Body of pancreas (tissue), 4 donors: ENCODE measurements around the gene NFATC2. TPM values are rescaled to one million over a fixed set of nuclear protein-coding genes. Genes with fewer than 3 reads are reported as not detected.

ENCODE experiments used
- ATAC-seq: fragments of 150-250 bp; one replicate; pipeline ENCODE4 v1.9.1; 2016
- DNase-seq, 4 donors: peaks; one replicate each; pipeline ENCODE4 v3.0.0-alpha.2; 2019
- H3K27ac ChIP-seq, 4 donors: fragments of 200-600 bp; sonication (generic); 1 replicate in 3 of 4; 2 replicates in 1 of 4; pipeline versions ENCODE4 v1.5.1 to v1.6.1; 2016 to 2019; ENCODE audit warnings: mild to moderate bottlenecking in 1 of 4, mixed read lengths in 1 of 4, moderate library complexity in 1 of 4
- H3K27me3 ChIP-seq, 2 donors: fragments of 200-600 bp; sonication (generic); one replicate each; pipeline ENCODE4 v1.6.0; 2016; ENCODE audit warnings: mild to moderate bottlenecking in 1 of 2
- H3K36me3 ChIP-seq, 2 donors: fragments of 200-600 bp; sonication (generic); replicated peaks in 1 of 2; 2 replicates each; pipeline ENCODE4 v1.5.1; 2016; ENCODE audit warnings: low read depth in 2 of 2; ENCODE audit not compliant: insufficient read depth in 1 of 2
- H3K4me1 ChIP-seq: fragments of 200-600 bp; sonication (generic); one replicate; pipeline ENCODE4 v1.6.0; 2016
- H3K4me3 ChIP-seq, 2 donors: fragments of 200-600 bp; sonication (generic); 1 replicate in 1 of 2; 2 replicates in 1 of 2; pipeline ENCODE4 v1.5.1; 2016 to 2019
- H3K9me3 ChIP-seq, 3 donors: fragments of 200-600 bp; sonication (generic); 1 replicate in 2 of 3; 2 replicates in 1 of 3; pipeline ENCODE4 v1.5.1; 2016
- POLR2A ChIP-seq, 3 donors: fragments of 450-650 bp; IDR thresholded peaks; one replicate each; pipeline ENCODE4 v1.6.1; 2016; ENCODE audit warnings: antibody characterized with exemption in 3 of 3, mild to moderate bottlenecking in 2 of 3
- WGBS, 2 donors: methylation state at CpG; one replicate each; pipeline ENCODE4 v1.1.5; 2017; 5-methylcytosine and 5-hydroxymethylcytosine counted together
- intact Hi-C: fragments of 100-400 bp; cut with DNase I; formaldehyde crosslinking; loops from one replicate; pipeline ENCODE4 v1.15.1; 2023
- total RNA-seq, 2 donors: library from RNA; depleted of rRNA; stranded (reverse); fragments of >200 nt; gene quantifications; one replicate each; pipeline ENCODE4 v1.1.0, GENCODE V29; 2016
- TF ChIP-seq, protein P1 (sequence below), 7 experiments: fragments of 450-650 bp in 4 of 7; fragments of 200-600 bp in 3 of 7; sonication (generic) in 3 of 7; IDR thresholded peaks; one replicate each; pipeline ENCODE4 v1.5.1; 2016 to 2019; ENCODE audit warnings: antibody characterized with exemption in 7 of 7

The NFATC2 gene
- total RNA-seq, 2 donors from 2014 or later: 4.9 to 7.6 TPM

DNA sequence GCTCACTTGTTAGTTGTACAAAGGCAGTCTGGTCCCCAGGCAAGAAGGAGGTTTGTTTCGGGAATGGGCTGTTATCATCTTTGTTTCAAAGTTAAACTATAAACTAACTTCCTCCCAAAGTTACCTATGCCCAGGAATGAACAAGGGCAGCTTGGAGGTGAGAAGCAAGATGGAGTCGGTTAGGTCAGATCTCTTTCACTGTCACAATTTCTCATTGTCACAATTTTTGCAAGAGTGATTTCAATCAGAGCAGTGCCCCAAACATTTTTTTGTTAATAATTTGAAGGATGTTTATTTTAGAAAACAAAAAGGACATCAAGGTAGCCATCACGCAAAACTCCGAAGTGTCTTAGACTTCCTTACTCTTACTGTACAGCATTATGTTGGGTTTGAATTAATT, 170.8 kb downstream of the NFATC2 start:
- ATAC-seq: no peak
- no peak for DNase-seq
- Histone ChIP-seq H3K4me3 (no peak overlapping the region), H3K27me3 (no peaks in the 10 kb centered on the region), H3K36me3 (no peaks in the 10 kb centered on the region), H3K4me1 (peaks cover 17% of the 10 kb centered on the region), H3K9me3 (no peaks in the 10 kb centered on the region), H3K27ac (no peak overlapping the region)
- intact Hi-C loops: loop anchor here (5.0 kb wide), 1 partner anchor 226 kb away; no protein-coding TSS in a partner anchor
- WGBS, 2 donors: 77 to 83% methylated on average over 4 of the region's 4 CpGs
- TF ChIP-seq, protein P1, sequence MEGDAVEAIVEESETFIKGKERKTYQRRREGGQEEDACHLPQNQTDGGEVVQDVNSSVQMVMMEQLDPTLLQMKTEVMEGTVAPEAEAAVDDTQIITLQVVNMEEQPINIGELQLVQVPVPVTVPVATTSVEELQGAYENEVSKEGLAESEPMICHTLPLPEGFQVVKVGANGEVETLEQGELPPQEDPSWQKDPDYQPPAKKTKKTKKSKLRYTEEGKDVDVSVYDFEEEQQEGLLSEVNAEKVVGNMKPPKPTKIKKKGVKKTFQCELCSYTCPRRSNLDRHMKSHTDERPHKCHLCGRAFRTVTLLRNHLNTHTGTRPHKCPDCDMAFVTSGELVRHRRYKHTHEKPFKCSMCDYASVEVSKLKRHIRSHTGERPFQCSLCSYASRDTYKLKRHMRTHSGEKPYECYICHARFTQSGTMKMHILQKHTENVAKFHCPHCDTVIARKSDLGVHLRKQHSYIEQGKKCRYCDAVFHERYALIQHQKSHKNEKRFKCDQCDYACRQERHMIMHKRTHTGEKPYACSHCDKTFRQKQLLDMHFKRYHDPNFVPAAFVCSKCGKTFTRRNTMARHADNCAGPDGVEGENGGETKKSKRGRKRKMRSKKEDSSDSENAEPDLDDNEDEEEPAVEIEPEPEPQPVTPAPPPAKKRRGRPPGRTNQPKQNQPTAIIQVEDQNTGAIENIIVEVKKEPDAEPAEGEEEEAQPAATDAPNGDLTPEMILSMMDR (IDR thresholded peaks at IDR 0.05): no peak
- no peak for TF ChIP-seq POLR2A (IDR thresholded peaks at IDR 0.05)

DNA sequence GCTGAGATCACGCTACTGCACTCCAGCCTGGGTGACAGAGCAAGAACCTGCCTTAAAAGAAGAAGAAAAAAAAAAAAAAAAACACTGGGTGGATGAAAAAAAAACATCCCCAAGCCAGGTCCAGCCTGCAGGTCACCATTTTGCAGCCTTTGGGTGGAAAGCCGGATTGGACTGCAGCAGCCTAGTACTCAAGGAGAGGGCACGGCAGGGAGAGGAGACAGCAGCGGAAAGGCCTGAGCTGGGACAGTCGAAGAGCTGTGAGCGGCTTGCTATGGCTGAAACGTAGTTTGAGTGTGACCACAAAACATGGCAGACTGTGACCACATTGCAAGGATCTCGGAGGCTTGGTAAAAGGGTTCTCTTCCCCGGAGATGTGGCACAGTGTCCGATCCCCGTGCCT, 173.0 kb downstream of the NFATC2 start:
- no peaks in the 10 kb centered on the region for H3K36me3 ChIP-seq
- no peak for ATAC-seq
- 80 to 87% methylated on average over 11 of the region's 11 CpGs for WGBS, 2 donors
- H3K27me3 ChIP-seq: no peaks in the 10 kb centered on the region
- no peaks in the 10 kb centered on the region for H3K9me3 ChIP-seq
- DNase-seq: no peak
- H3K4me1 ChIP-seq: peaks cover 13% of the 10 kb centered on the region
- no peak overlapping the region for H3K27ac ChIP-seq
- TF ChIP-seq POLR2A (IDR thresholded peaks at IDR 0.05): no peak
- TF ChIP-seq, protein P1 (IDR thresholded peaks at IDR 0.05): no peak
- intact Hi-C loops: no loop called here
- no peak overlapping the region for H3K4me3 ChIP-seq

DNA sequence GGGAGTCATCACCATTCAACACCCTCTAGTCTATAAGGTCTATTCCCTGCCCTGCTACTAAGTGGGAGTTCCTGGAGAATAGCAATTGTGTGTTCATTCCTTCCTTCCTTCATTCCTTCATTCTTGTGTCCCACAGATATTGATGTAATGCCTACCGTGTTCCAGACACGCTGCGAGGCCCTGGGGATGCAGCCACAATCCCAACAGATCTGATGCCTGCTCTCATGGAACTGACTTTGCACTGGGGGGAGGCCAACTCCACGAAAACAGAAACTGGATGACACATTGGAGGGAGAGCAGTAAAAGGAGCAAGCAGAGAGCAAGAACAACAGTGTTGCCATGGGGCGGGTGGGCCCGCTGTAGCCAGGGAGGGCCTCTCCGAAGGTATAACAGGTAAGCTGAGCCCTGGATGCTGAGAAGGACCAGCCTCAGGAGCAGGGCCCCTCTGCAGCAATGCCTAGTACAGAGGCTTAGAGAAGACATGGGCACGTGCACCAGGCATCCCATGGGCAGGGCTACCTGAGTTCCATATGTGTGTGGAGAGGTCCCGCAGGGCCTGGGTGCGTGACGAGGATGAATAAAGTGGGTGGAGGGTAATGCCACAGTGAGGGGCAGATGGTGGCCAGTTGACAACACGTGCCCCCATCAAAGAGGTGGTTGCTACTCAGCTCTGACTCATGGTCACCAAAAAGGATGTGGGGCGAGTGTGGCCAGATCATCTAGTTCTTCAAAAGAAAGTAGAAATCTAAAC, 173.9 kb downstream of the NFATC2 start:
- TF ChIP-seq POLR2A (IDR thresholded peaks at IDR 0.05): no peak
- TF ChIP-seq, protein P1 (IDR thresholded peaks at IDR 0.05): no peak
- ATAC-seq: no peak
- H3K4me3 ChIP-seq: no peak overlapping the region
- 86 to 90% methylated on average over 13 of the region's 13 CpGs for WGBS, 2 donors
- no peak for DNase-seq
- H3K9me3 ChIP-seq: no peaks in the 10 kb centered on the region
- no peaks in the 10 kb centered on the region for H3K36me3 ChIP-seq
- H3K27me3 ChIP-seq: no peaks in the 10 kb centered on the region
- no peak overlapping the region for H3K27ac ChIP-seq
- peaks cover 5% of the 10 kb centered on the region for H3K4me1 ChIP-seq
- intact Hi-C loops: no loop called here

DNA sequence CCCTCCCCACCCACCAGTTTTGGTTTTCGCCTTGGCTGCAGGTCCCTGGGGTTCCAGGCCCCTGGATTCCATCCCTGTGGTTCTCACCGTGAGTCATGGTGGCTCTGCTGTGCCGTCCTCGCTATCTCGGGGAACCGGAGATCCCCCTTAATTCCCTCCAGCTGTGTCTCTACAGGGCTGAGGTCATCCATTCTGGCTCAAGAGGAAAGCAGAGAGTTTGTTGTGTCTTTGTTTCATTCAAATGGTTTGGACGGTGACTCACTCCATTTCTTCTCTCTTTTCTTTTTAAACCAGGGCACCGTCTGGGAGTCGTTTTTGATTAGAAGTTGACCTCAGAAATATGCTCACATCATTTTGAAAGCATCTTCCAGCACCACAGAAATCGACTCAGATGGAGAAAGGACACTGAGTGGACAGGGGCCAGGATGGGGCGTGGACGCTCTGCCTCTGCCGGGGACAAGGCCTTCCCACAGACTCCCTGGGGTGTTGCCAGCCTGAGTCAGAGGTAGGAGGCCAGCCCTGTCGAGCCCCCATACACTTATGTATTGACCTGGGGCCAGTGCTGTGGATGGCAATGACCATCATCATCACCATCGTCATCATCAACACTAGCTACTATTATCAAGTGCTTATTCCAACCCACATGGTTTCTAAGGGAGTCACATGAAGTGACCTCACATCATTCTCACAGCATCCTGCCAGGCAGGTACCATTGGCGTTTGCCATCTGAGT, 176.2 kb downstream of the NFATC2 start:
- 75 to 77% methylated on average over 16 of the region's 16 CpGs for whole genome bisulfite sequencing, 2 donors
- ATAC-seq: peak; percentile 65
- no peak overlapping the region for H3K4me3 ChIP-seq
- TF ChIP-seq, protein P1 (IDR thresholded peaks at IDR 0.05): no peak
- no peak for TF ChIP-seq POLR2A (IDR thresholded peaks at IDR 0.05)
- DNase-seq: peak; percentile 35 to 64 (median 44)
- H3K36me3 ChIP-seq: no peaks in the 10 kb centered on the region
- no peaks in the 10 kb centered on the region for H3K4me1 ChIP-seq
- peak overlapping the region in 2 of 4 donors; percentile 1 to 21 for H3K27ac ChIP-seq
- H3K9me3 ChIP-seq: no peaks in the 10 kb centered on the region
- H3K27me3 ChIP-seq: no peaks in the 10 kb centered on the region
- intact Hi-C loops: no loop called here
